Thoracic aorta (tissue), 2 donors: ENCODE measurements around the gene SRA1. TPM values are rescaled to one million over a fixed set of nuclear protein-coding genes. Genes with fewer than 3 reads are reported as not detected.
A peak's percentile ranks its signal among the peaks of the same experiment; 100 is the strongest.

ENCODE experiments used
- ATAC-seq: fragments of 150-250 bp; one replicate; pipeline ENCODE4 v1.8.0; 2017; ENCODE audit warnings: low read depth; ENCODE audit not compliant: insufficient number of reproducible peaks, low FRiP score
- DNase-seq: peaks from one replicate; pipeline ENCODE4 v3.0.0-alpha.2; 2020; ENCODE audit warnings: low spot score
- H3K27ac ChIP-seq, 2 donors: fragments of 200-600 bp; sonication (generic); 1 replicate in 1 of 2; 2 replicates in 1 of 2; pipeline ENCODE4 v1.5.1; 2016; ENCODE audit warnings: mild to moderate bottlenecking in 2 of 2, moderate library complexity in 2 of 2
- H3K27me3 ChIP-seq: fragments of 200-600 bp; sonication (generic); replicated peaks from 2 replicates; pipeline ENCODE4 v1.6.0; 2016; ENCODE audit warnings: mild to moderate bottlenecking; ENCODE audit not compliant: insufficient read depth
- H3K36me3 ChIP-seq: fragments of 200-600 bp; sonication (generic); one replicate; pipeline ENCODE4 v1.5.1; 2016
- H3K4me1 ChIP-seq, 2 donors: fragments of 200-600 bp; sonication (generic); 1 replicate in 1 of 2; 2 replicates in 1 of 2; pipeline versions ENCODE4 v1.5.1 to v1.6.0; 2016; ENCODE audit warnings: low read depth in 2 of 2, mild to moderate bottlenecking in 1 of 2; ENCODE audit not compliant: control insufficient read depth in 1 of 2
- H3K4me3 ChIP-seq: fragments of 200-600 bp; sonication (generic); 2 replicates; pipeline ENCODE4 v1.5.1; 2016; ENCODE audit warnings: mild to moderate bottlenecking
- H3K9me3 ChIP-seq: fragments of 200-600 bp; sonication (generic); 2 replicates; pipeline ENCODE4 v1.5.1; 2016
- CTCF ChIP-seq: fragments of 200-600 bp; sonication (generic); IDR thresholded peaks from one replicate; pipeline ENCODE4 v1.5.1; 2019; ENCODE audit warnings: antibody characterized with exemption
- total RNA-seq, 2 donors: library from RNA; depleted of rRNA; stranded (reverse); fragments of >200 nt; gene quantifications; one replicate each; pipeline versions ENCODE4 v1.1.0 to v1.2.3, GENCODE V29; 2016

SRA1 gene
- total RNA-seq, 2 donors from 2014 or later, result 29.6 to 34.3 TPM

- peak overlapping the region in 1 of 2 donors; percentile 39 for H3K27ac ChIP-seq
- H3K9me3 ChIP-seq, result no peaks in the 10 kb centered on the region
- H3K4me1 ChIP-seq, result peaks cover 0 to 2% of the 10 kb centered on the region in 2 donors
- ATAC-seq (no peak), DNase-seq (no peak)
- TF ChIP-seq CTCF, result no peak
- H3K4me3 ChIP-seq, result no peak overlapping the region
- H3K36me3 ChIP-seq, result no peaks in the 10 kb centered on the region
- H3K27me3 ChIP-seq, result no peaks in the 10 kb centered on the region
Measured at GRCh38 chr5:140576776-140577201, 19.5 kb upstream of the SRA1 start.

- no peak for TF ChIP-seq CTCF
- ATAC-seq (peak; percentile 44), DNase-seq (no peak)
- Histone ChIP-seq H3K4me1 (peaks cover 2 to 3% of the 10 kb centered on the region in 2 donors), H3K4me3 (no peak overlapping the region), H3K36me3 (no peaks in the 10 kb centered on the region), H3K27me3 (no peaks in the 10 kb centered on the region), H3K27ac (no peak overlapping the region), H3K9me3 (no peaks in the 10 kb centered on the region)
Measured at GRCh38 chr5:140575309-140575708, 18.0 kb upstream of the SRA1 start.

GRCh38 chr5:140574165-140574564 is 16.9 kb upstream of the SRA1 start:
- DNase-seq, result no peak
- no peak overlapping the region for H3K27ac ChIP-seq
- no peak for ATAC-seq

GRCh38 chr5:140573683-140574082 is 16.4 kb upstream of the SRA1 start:
- no peak for ATAC-seq
- H3K27ac ChIP-seq, result no peak overlapping the region
- H3K36me3 ChIP-seq, result peaks cover 3% of the 10 kb centered on the region
- H3K27me3 ChIP-seq, result no peaks in the 10 kb centered on the region
- H3K4me1 ChIP-seq, result peaks cover 5 to 17% of the 10 kb centered on the region in 2 donors
- no peaks in the 10 kb centered on the region for H3K9me3 ChIP-seq
- no peak for DNase-seq
- no peak for TF ChIP-seq CTCF
- H3K4me3 ChIP-seq, result no peak overlapping the region

More at GRCh38 chr5:140574165-140574564, 16.9 kb upstream of the SRA1 start:
- no peak for TF ChIP-seq CTCF
- H3K4me3 ChIP-seq, result no peak overlapping the region
- no peaks in the 10 kb centered on the region for H3K27me3 ChIP-seq
- H3K9me3 ChIP-seq, result no peaks in the 10 kb centered on the region
- peaks cover 5 to 14% of the 10 kb centered on the region in 2 donors for H3K4me1 ChIP-seq
- H3K36me3 ChIP-seq, result peaks cover under 1% of the 10 kb centered on the region

GRCh38 chr5:140571105-140571504 is 13.8 kb upstream of the SRA1 start:
- ATAC-seq, result no peak

More at GRCh38 chr5:140571105-140571504, 13.8 kb upstream of the SRA1 start:
- DNase-seq, result no peak
- Histone ChIP-seq H3K27ac (no peak overlapping the region), H3K9me3 (no peaks in the 10 kb centered on the region), H3K4me3 (no peak overlapping the region), H3K27me3 (no peaks in the 10 kb centered on the region), H3K4me1 (peaks cover 3 to 42% of the 10 kb centered on the region in 2 donors), H3K36me3 (peaks cover 13% of the 10 kb centered on the region)
- TF ChIP-seq CTCF, result no peak
